GM21447 (cell line): ENCODE results near the gene CENPP.

ENCODE experiments used
- ATAC-seq: cut with Tn5 transposase; IDR thresholded peaks from one replicate; pipeline ENCODE4 v1.9.1; 2021; ENCODE audit not compliant: unreplicated experiment

CENPP gene

DNA sequence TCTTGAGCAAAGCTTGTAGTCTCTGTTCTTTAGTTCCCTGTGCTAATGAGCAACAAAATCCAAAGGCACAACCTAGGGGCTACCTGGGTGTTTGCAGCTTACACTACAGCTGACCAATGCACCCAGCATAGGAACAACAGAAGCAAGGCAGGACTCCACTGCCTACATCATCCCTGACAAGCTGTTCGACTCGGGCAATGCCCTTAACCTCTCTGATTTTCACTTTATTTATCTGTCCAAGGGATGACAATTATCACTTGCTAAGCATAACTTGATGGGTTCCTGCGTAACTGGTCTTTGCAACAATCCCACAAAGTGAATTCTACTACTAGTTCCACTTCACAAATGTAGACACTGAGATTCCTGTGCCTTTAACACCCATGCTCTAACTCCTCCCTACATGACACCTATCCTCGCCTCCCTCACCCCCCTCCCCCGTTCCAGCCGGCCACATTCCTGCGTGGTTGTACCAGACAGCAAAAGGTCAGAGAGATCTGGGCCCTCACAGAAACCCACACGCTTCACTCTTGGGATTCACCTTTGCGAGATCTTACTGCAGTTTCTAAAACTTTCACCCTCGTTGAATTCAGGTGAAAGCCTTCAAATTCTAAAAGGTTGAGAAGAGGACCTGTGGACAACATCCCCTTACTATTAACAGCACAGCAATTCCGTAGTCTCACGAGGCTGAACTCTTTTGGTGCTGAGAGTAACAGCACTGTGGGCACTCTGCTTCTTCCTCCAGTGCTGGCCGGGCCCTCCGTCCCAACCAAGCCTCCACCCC lies 343.2 kb downstream of the CENPP start:
- no peak for ATAC-seq

- peak; percentile 4 for ATAC-seq
Observed at GRCh38 chr9:92669527-92669889, 343.8 kb downstream of the CENPP start.
